Kidney (tissue), 14 donors: ENCODE measurements around the gene ATF3. TPM values are rescaled to one million over a fixed set of nuclear protein-coding genes. Genes with fewer than 3 reads are reported as not detected.

Experiments used
- DNase-seq, 5 donors: peaks; one replicate each; pipeline ENCODE4 v3.0.0-alpha.2; 2013 to 2020
- FAIRE-seq: peaks from 2 replicates; lab custom pipeline; 2012; peaks lifted over from hg19 to GRCh38; lab: Jason Lieb, UNC
- H3K27ac ChIP-seq, 2 donors: one replicate each; pipeline ENCODE4 v1.7.0; 2013; ENCODE audit warnings: low read depth in 2 of 2, low read length in 2 of 2, inconsistent platforms in 1 of 2
- H3K27me3 ChIP-seq: one replicate; pipeline ENCODE4 v1.7.1; 2013; ENCODE audit warnings: low read length, inconsistent platforms; ENCODE audit not compliant: control insufficient read depth, insufficient read depth
- H3K36me3 ChIP-seq, 3 donors: one replicate each; pipeline versions ENCODE4 v1.7.0 to v1.7.1; 2013; ENCODE audit warnings: low read length in 3 of 3, control low read depth in 1 of 3, inconsistent platforms in 1 of 3; ENCODE audit not compliant: insufficient read depth in 3 of 3, control insufficient read depth in 2 of 3
- H3K4me1 ChIP-seq, 3 donors: one replicate each; pipeline versions ENCODE4 v1.7.0 to v1.7.1; 2013; ENCODE audit warnings: low read length in 3 of 3, inconsistent platforms in 1 of 3, low read depth in 1 of 3; ENCODE audit not compliant: control insufficient read depth in 2 of 3, insufficient read depth in 2 of 3
- H3K4me3 ChIP-seq, 3 donors: one replicate each; pipeline versions ENCODE4 v1.7.0 to v1.8.1; 2013; ENCODE audit warnings: low read length in 3 of 3, control low read depth in 1 of 3, inconsistent platforms in 1 of 3
- H3K9ac ChIP-seq, 3 donors: one replicate each; pipeline versions ENCODE4 v1.7.0 to v1.7.1; 2013; ENCODE audit warnings: low read length in 3 of 3, control low read depth in 1 of 3, inconsistent platforms in 1 of 3
- H3K9me3 ChIP-seq, 3 donors: one replicate each; pipeline versions ENCODE4 v1.7.0 to v1.7.1; 2013; ENCODE audit warnings: low read length in 3 of 3, control low read depth in 1 of 3, inconsistent platforms in 1 of 3; ENCODE audit not compliant: control insufficient read depth in 2 of 3, insufficient read depth in 1 of 3
- CTCF ChIP-seq: IDR thresholded peaks from 3 replicates; pipeline ENCODE4 v1.5.1; 2012; ENCODE audit warnings: mild to moderate bottlenecking, moderate library complexity, borderline replicate concordance; ENCODE audit not compliant: insufficient read depth; ENCODE audit errors: extremely low read depth
- intact Hi-C: fragments of 100-400 bp; cut with DNase I; formaldehyde crosslinking; loops from one replicate; pipeline ENCODE4 v1.11.1; 2022
- polyA plus RNA-seq: library from polyadenylated mRNA; stranded (reverse); fragments of 350-450 nt; fragmentation: Illumina TruSeq; extraction: RNeasy Lipid Tissue Mini Kit (QIAGEN cat#74804); gene quantifications from one replicate; pipeline ENCODE4 v1.2.3, GENCODE V29; 2014; ENCODE audit warnings: low read depth, low replicate concordance; ENCODE audit not compliant: insufficient read depth
- total RNA-seq: library from RNA; stranded (reverse); fragmentation: NEBNext Ultra II Directional; extraction: Animal tissue kit (Norgen Biotek cat#: 25700); gene quantifications from one replicate; pipeline ENCODE4 v1.2.1, GENCODE V29; 2021
- donor health status: control.
- donor health status: control.
- donor health status: control.
- donor health status: control.
- donor health status: control.
- donor health status: DM: yes; HTN: yes; CAD: no.
- donor health status: Normal renal cell carcinoma (clear cell type).

ATF3 gene
- total and polyA plus RNA-seq, 2 donors from 2014 or later, result 12.8 to 14.6 TPM

- H3K27ac ChIP-seq, result no peak overlapping the region
- intact Hi-C loops, result no loop called here
- no peak for TF ChIP-seq CTCF
- H3K4me1 ChIP-seq, result no peaks in the 10 kb centered on the region
- DNase-seq, result no peak
- no peak overlapping the region for H3K4me3 ChIP-seq
- H3K9me3 ChIP-seq, result no peaks in the 10 kb centered on the region
- H3K36me3 ChIP-seq, result no peaks in the 10 kb centered on the region
- FAIRE-seq, result no peak
- H3K27me3 ChIP-seq, result no peaks in the 10 kb centered on the region
- no peak overlapping the region for H3K9ac ChIP-seq
These were observed 35.3 kb downstream of the ATF3 start for GRCh38 chr1:212643877-212644276.

GRCh38 chr1:212644866-212645545 lies 36.4 kb downstream of the ATF3 start:
- no peak for TF ChIP-seq CTCF
- no peak overlapping the region for H3K4me3 ChIP-seq
- H3K27ac ChIP-seq, result no peak overlapping the region
- no peak overlapping the region for H3K9ac ChIP-seq
- intact Hi-C loops, result no loop called here
- no peaks in the 10 kb centered on the region for H3K36me3 ChIP-seq
- H3K9me3 ChIP-seq, result no peaks in the 10 kb centered on the region
- no peaks in the 10 kb centered on the region for H3K27me3 ChIP-seq
- DNase-seq (no peak), FAIRE-seq (no peak)
- no peaks in the 10 kb centered on the region for H3K4me1 ChIP-seq

GRCh38 chr1:212645546-212646543 lies 37.3 kb downstream of the ATF3 start:
- no peaks in the 10 kb centered on the region for H3K9me3 ChIP-seq
- intact Hi-C loops, result no loop called here
- no peak overlapping the region for H3K9ac ChIP-seq
- H3K27me3 ChIP-seq, result no peaks in the 10 kb centered on the region
- no peak overlapping the region for H3K27ac ChIP-seq
- no peaks in the 10 kb centered on the region for H3K4me1 ChIP-seq
- no peak for DNase-seq
- H3K36me3 ChIP-seq, result no peaks in the 10 kb centered on the region
- H3K4me3 ChIP-seq, result no peak overlapping the region
- no peak for TF ChIP-seq CTCF
- FAIRE-seq, result no peak
